Activated CD8-positive, alpha-beta memory T cell treated with anti-CD3 and anti-CD28 coated beads, Interleukin-2, amount 50 U/mL, for 1 hour (primary cell): ENCODE measurements around the gene MARCHF10.
"Not testable (repeated sequence)": the region's sequence is repeated elsewhere in the genome, so short reads cannot be mapped to it uniquely, and the experiment has no call there.

Experiments used
- DNase-seq: peaks from one replicate; pipeline ENCODE4 v3.0.0-alpha.2; 2020; ENCODE audit errors: extremely low read depth

The MARCHF10 gene

GRCh38 chr17:62696726-62697490 is 111.2 kb downstream of the MARCHF10 start:
- no peak for DNase-seq

- no peak for DNase-seq
Measured at GRCh38 chr17:62696256-62696655, 111.9 kb downstream of the MARCHF10 start.

- not testable (repeated sequence) for DNase-seq
Measured at GRCh38 chr17:62695093-62695738, 112.9 kb downstream of the MARCHF10 start.

GRCh38 chr17:62693616-62694409 is 114.3 kb downstream of the MARCHF10 start:
- DNase-seq = no peak

DNA sequence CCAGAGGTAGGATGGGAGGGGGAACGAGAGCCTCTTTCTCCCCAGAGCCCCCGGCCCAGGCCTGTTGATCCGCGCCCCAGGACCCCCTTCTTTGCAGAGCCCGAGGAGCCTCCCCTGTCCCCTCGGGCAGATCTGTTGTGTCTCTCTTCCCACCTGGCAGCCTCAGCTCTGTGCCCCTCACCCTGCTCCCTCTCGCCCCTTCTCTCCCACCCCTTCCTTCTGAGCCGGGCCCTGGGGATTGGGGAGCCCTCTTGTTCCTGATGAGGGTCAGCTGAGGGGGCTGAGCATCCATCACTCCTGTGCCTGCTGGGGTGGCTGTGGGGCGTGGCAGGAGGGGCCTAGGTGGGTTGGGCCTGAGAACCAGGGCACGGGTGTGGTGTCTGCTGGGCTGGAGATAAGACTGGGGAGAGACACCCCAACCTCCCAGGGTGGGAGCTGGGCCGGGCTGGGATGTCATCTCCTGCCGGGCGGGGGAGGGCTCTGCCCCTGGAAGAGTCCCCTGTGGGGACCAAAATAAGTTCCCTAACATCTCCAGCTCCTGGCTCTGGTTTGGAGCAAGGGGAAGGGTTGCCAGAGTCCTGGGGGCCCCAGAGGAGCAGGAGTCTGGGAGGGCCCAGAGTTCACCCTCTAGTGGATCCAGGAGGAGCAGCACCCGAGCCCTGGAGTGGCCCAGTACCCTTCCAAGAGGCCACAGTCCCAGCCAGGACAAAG is 115.2 kb downstream of the MARCHF10 start:
- no peak for DNase-seq

- DNase-seq = no peak
Measured at GRCh38 chr17:62692159-62692651, 115.9 kb downstream of the MARCHF10 start.

- DNase-seq = not testable (repeated sequence)
Measured at GRCh38 chr17:62691589-62691915, 116.6 kb downstream of the MARCHF10 start.

DNA sequence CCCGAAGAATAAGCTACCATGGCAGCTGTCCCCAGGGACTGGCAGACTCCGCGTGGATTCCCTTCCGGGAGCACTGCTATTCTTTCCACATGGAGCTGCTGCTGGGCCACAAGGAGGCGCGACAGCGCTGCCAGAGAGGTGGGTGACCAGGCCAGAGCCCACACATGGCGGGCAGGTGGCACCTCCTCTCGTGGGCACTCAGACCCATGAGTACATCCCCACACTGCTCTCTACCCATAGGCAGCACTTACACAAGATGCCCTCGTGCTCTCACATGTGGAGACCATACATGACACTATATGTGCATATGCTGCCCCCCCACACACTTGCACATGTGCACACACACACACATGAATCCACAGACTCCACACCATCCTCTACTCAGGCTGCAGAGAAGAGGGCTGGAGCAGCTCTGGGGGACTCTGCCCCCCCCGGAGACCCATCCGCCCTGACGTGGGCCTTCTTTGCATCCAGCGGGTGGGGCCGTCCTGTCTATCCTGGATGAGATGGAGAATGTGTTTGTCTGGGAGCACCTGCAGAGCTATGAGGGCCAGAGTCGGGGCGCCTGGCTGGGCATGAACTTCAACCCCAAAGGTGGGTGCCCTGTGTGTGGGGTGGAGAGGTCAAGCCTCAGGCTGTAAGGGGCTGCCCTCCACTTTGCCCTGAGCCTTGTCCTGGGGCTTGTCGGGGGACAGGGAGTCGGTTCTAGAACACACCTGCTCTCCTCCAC is 117.8 kb downstream of the MARCHF10 start:
- DNase-seq = no peak

- DNase-seq = no peak
Measured at GRCh38 chr17:62689441-62690167, 118.5 kb downstream of the MARCHF10 start.

DNA sequence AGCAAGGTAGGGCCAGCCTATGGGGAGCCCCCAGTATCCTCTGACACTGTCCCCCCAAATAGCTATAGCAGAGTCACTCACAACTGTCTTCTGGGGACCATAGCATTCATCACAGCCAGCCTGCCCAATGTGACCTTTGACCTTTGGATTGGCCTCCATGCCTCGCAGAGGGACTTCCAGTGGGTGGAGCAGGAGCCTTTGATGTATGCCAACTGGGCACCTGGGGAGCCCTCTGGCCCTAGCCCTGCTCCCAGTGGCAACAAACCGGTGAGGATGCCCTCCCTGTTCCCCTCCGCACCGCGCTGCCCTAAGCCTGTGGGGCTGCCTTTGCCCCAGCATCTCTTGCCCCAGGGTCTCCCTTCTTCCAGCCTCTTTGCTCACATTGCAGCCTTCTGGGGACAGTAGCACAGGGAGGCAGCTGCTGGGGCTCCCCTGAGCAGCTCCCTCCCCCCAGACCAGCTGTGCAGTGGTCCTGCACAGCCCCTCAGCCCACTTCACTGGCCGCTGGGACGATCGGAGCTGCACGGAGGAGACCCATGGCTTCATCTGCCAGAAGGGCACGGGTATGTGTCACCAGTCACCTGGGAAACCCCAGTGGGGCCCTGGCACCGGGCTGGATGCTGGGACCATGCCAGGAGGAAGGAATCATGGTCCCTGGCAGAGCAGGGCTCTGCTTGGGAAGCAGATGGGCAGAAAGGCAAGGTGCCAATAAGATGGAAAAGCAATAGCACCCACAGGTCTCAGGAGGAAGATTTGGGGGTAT is 119.5 kb downstream of the MARCHF10 start:
- DNase-seq = no peak

DNA sequence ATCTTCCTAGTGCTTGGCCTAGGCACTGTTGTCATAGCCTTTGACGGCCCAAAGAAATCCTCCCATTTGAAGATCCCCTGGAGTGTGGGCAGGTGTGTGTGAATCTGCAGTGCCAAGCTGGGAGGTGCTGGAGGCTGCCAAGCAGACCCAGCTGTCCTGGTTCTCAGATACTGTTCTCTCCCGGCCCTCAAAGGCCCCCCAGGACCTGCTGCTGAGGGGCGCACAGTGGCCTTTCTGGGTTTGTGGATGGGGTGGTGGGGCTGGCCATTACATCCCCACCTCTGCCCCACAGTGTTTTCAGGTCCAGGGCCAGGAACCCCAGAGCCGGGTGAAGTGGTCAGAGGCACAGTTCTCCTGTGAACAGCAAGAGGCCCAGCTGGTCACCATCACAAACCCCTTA is 120.1 kb downstream of the MARCHF10 start:
- no peak for DNase-seq

DNA sequence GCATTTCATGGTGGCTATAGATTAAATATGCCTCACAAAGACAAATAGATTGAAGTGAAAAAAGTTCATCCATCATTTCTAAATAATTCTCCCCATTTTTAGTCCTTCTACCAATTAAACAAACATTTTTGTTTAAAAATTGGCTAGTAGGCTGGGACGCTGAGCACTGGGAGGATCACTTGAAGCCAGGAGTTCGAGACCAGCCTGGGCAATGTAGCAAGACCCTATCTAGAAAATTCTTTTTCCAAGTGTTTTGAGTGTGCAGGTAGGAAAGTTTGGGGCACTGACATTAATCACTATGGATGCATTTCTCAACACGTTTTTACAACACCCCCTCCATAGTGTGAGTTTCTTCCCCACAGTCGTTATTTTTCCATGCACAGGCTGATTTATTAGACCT is 123.9 kb downstream of the MARCHF10 start:
- no peak for DNase-seq

GRCh38 chr17:62681939-62682381 is 126.2 kb downstream of the MARCHF10 start:
- DNase-seq = no peak

- no peak for DNase-seq
Measured at GRCh38 chr17:62681061-62681938, 126.8 kb downstream of the MARCHF10 start.

- no peak for DNase-seq
Measured at GRCh38 chr17:62680541-62681052, 127.5 kb downstream of the MARCHF10 start.

DNA sequence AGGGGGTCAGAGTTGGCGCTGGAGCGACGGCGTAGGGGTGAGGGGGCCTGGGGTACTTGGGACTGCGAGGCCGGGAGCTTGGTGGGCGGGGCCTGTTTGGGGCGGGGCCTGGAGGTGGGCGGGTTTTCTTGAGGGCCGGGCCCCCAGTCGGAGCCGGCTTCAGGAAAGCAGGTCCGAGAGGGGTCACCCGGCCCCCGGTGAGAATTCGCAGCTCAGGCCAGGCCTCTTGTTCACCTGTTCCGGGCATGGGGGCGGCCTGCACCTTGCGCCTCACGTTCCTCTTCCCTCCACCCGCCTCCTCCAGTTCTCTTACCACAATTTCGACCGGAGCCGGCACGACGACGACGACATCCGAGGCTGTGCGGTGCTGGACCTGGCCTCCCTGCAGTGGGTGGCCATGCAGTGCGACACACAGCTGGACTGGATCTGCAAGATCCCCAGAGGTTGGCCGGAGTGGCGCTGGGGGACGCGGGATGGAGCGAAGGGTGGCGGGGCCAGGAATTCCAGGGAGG is 128.2 kb downstream of the MARCHF10 start:
- DNase-seq = no peak

DNA sequence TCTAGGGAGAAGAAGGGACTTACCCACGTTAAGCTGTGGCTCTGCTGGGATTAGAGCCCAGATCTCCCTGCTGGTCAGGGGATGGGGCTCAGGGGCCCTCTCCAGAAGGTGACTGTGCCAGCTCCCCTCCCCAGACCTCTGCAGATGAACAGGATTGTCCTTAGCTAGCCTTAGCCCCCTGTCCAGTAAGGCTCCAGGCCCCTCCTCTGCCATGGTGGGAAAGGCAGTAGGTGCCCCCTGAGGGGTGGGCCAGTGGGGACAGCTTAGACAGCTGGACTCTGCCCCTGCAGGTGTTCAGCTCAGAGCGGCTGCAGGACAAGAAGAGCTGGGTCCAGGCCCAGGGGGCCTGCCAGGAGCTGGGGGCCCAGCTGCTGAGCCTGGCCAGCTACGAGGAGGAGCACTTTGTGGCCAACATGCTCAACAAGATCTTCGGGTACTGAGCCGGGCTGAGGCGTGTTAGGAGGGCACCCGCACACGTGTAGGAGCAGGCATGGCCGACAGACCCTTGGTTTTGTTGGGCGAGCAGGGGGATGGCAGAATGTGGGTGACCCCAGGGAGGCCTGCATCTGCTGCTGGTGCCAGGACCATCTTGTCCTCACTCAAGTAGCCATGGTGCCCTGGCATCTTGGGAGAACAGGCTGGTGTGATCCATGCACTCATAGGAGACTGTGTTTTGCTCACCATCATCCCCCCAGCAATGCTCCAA is 129.7 kb downstream of the MARCHF10 start:
- DNase-seq = no peak
